ENCODE data around the gene NKX6-2. TPM values are rescaled to one million over a fixed set of nuclear protein-coding genes. Genes with fewer than 3 reads are reported as not detected.
A peak's percentile ranks its signal among the peaks of the same experiment; 100 is the strongest.

NKX6-2 gene
- total RNA-seq, 1 donor from 2014 or later: not detected

DNA sequence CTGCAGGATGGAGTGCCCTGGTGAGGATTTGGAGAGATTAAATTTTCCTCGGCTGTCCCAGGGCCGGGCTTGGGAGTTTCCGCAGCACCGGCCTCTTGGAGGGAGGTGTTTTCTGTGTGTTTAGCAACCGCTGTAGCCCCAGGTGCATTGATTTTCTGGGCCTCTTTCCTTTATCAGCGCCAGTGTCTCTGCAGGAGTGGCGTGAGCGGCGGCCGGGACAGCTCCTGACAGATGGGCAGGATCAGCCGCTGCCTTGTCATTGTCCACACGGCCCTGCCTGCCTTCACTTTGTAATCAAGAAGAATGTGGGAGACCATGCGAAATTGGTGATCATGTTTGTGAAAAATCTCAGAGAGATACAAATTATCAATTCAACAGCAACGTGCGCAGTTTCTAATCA, 32.4 kb downstream of the NKX6-2 start:
- Histone ChIP-seq H3K9me3 (no peaks in the 10 kb centered on the region), H3K27me3 (ENCODE audit: low read depth) (no peaks in the 10 kb centered on the region), H3K4me3 (no peak overlapping the region), H3K4me1 (no peaks in the 10 kb centered on the region), H3K36me3 (peaks cover 61% of the 10 kb centered on the region), H3K27ac (no peak overlapping the region)
- TF ChIP-seq, protein P1, sequence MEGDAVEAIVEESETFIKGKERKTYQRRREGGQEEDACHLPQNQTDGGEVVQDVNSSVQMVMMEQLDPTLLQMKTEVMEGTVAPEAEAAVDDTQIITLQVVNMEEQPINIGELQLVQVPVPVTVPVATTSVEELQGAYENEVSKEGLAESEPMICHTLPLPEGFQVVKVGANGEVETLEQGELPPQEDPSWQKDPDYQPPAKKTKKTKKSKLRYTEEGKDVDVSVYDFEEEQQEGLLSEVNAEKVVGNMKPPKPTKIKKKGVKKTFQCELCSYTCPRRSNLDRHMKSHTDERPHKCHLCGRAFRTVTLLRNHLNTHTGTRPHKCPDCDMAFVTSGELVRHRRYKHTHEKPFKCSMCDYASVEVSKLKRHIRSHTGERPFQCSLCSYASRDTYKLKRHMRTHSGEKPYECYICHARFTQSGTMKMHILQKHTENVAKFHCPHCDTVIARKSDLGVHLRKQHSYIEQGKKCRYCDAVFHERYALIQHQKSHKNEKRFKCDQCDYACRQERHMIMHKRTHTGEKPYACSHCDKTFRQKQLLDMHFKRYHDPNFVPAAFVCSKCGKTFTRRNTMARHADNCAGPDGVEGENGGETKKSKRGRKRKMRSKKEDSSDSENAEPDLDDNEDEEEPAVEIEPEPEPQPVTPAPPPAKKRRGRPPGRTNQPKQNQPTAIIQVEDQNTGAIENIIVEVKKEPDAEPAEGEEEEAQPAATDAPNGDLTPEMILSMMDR (IDR thresholded peaks at IDR 0.05): no peak
- intact Hi-C loops (cut with DNase I): no loop called here
- ATAC-seq: no peak
- no peak for DNase-seq

GRCh38 chr10:132752961-132753360, 33.0 kb downstream of the NKX6-2 start:
- peaks cover 61% of the 10 kb centered on the region for H3K36me3 ChIP-seq
- no peaks in the 10 kb centered on the region for H3K9me3 ChIP-seq
- H3K4me3 ChIP-seq: no peak overlapping the region
- ATAC-seq (no peak), DNase-seq (no peak)
- H3K4me1 ChIP-seq: no peaks in the 10 kb centered on the region
- H3K27ac ChIP-seq: no peak overlapping the region
- TF ChIP-seq, protein P1 (IDR thresholded peaks at IDR 0.05): no peak
- intact Hi-C loops (cut with DNase I): no loop called here
- H3K27me3 ChIP-seq (ENCODE audit: low read depth): no peaks in the 10 kb centered on the region

GRCh38 chr10:132752378-132752777, 33.6 kb downstream of the NKX6-2 start:
- Histone ChIP-seq H3K27ac (no peak overlapping the region), H3K36me3 (peaks cover 59% of the 10 kb centered on the region), H3K4me1 (no peaks in the 10 kb centered on the region), H3K4me3 (no peak overlapping the region), H3K9me3 (no peaks in the 10 kb centered on the region), H3K27me3 (ENCODE audit: low read depth) (no peaks in the 10 kb centered on the region)
- intact Hi-C loops (cut with DNase I): no loop called here
- DNase-seq (no peak), ATAC-seq (peak; percentile 20 to 33)
- TF ChIP-seq, protein P1 (IDR thresholded peaks at IDR 0.05): no peak

- H3K4me1 ChIP-seq: no peaks in the 10 kb centered on the region
- DNase-seq (no peak), ATAC-seq (no peak)
- intact Hi-C loops (cut with DNase I): no loop called here
- H3K27ac ChIP-seq: no peak overlapping the region
- H3K4me3 ChIP-seq: no peak overlapping the region
- TF ChIP-seq, protein P1 (IDR thresholded peaks at IDR 0.05): no peak
- peaks cover 49% of the 10 kb centered on the region for H3K36me3 ChIP-seq
- no peaks in the 10 kb centered on the region for H3K9me3 ChIP-seq
- no peaks in the 10 kb centered on the region for H3K27me3 ChIP-seq (ENCODE audit: low read depth)
Observed at GRCh38 chr10:132750936-132751335, 35.0 kb downstream of the NKX6-2 start.

DNA sequence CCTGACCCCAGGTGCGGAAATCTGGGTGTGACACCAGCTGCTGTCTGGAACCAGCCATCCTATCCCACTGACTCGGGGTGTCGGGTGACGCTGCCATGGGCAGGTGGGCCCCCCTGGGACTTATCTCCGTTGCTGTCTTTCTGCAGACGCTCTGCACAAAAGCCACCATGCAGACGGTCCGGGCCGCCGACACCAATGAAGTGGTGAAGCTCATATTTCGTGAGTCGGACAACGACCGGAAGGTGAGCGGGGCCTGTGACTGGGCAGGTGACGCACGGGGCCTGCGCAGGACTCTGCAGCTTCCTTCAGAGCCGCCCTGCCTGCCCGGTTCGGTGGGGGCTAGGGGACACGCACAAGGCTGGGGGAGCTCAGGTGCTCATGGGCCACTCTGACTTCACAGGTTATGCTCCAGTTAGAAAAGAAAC, 36.6 kb downstream of the NKX6-2 start:
- ATAC-seq: no peak
- TF ChIP-seq, protein P1 (IDR thresholded peaks at IDR 0.05): no peak

More for the DNA sequence above, 36.6 kb downstream of the NKX6-2 start:
- Histone ChIP-seq H3K4me1 (no peaks in the 10 kb centered on the region), H3K27me3 (ENCODE audit: low read depth) (no peaks in the 10 kb centered on the region), H3K36me3 (peaks cover 42% of the 10 kb centered on the region), H3K27ac (no peak overlapping the region), H3K4me3 (no peak overlapping the region), H3K9me3 (no peaks in the 10 kb centered on the region)
- intact Hi-C loops (cut with DNase I): no loop called here
- no peak for DNase-seq

All from lower lobe of right lung (tissue), 2 donors.